Stimulated activated CD8-positive, alpha-beta memory T cell treated with anti-CD3 and anti-CD28 coated beads, Interleukin-4, amount 100 ng/mL, for 48 hours (primary cell): ENCODE measurements around the gene SRGAP3.
"Not testable (repeated sequence)": the region's sequence is repeated elsewhere in the genome, so short reads cannot be mapped to it uniquely, and the experiment has no call there.

ENCODE experiments used
- DNase-seq: peaks from one replicate; pipeline ENCODE4 v3.0.0-alpha.2; 2020

SRGAP3 gene

GRCh38 chr3:9110316-9110715, 139.1 kb downstream of the SRGAP3 start:
- DNase-seq: no peak

DNA sequence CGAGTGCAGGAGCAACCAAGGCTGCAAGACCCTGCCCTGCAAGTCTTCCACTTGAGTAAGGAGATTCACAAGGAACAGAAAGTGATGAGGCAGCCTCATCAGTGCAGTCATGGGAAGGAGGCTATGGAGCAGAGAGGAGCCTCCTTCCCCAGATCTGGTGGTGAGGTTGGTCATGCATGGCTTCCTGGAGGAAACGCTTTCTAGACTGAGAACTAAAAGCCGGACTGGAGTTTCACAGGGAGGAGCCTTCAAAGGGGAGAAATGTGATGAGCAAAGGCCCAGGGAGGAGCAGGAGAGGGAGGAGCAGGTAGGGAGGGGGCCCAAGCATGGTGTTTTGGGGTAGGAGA, 139.9 kb downstream of the SRGAP3 start:
- no peak for DNase-seq

- DNase-seq: no peak
Observed at GRCh38 chr3:9108876-9109567, 140.4 kb downstream of the SRGAP3 start.

DNA sequence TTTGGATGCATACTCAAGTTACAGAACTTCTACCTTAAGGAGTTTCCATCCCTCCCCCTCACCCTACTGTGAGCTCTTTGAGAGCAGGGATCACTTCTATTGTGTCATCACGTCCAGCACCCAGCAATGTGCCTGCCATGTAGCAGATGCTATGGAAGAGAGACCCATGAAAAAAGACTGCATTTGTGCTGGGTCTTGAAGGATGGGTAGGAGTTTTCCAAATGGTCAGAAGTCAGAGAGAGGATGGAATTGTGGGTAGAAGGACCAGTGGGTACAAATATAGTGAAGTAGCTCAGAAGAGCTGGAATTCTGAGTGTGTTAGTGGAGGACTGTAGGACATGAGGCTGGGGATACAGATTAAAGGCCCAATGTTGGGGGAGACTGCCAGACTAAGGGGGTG, 141.7 kb downstream of the SRGAP3 start:
- no peak for DNase-seq

GRCh38 chr3:9105421-9105820, 144.0 kb downstream of the SRGAP3 start:
- DNase-seq: no peak

- no peak for DNase-seq
Observed at GRCh38 chr3:9104121-9104520, 145.3 kb downstream of the SRGAP3 start.

DNA sequence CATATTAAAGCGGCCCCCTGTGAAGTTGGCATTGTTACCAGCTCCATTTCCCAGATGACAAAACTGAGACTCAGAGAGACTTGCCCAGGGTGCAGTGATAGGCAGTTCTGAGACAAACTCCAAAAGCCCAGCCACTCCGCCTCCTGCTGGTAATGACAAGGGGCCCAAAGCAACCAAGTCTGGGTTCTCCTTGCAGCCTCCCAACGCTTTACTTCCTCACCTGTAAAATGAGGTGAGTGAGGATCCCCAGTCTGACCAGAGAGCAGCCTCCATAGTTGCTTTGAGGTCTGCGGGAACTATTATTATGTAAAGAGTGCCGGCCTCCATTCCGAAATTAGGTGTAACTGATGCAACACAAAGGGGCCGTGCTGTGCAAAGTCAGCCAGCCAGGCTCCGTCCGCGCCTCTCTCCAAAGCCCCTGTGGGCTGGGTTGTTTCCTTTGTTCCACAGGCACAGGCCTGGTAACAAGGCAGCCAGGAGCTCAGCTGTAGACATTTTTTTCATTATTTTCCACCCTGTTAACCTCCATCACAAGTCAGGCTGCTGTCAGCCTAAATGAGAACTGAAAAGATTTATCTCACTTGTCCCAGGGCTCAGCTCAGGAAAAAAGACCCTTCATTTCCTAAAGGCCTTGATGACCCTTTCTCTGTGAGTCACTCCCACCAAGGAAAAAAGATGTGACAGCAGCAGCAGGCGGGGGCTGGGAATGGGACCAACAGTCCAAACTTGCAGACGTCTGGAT, 147.0 kb downstream of the SRGAP3 start:
- no peak for DNase-seq

GRCh38 chr3:9101286-9101685, 148.2 kb downstream of the SRGAP3 start:
- DNase-seq: no peak

DNA sequence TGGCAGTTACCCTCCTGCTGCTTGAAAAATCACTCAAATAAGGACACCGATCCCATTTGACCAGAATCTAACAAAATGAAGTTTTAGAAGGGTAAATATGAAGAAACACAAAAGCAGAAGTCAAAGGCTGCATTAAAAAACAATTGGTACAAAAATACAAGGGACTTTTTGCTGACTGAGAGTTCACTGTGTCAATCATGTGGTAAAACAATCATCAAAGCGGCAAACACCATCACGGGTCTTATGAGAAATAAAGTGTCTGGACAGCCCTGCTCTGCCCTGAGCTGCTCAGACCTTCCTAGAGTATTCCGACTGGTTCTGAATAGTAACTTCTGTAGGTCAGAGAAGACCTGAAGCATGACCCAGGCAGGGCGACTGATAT, 148.9 kb downstream of the SRGAP3 start:
- no peak for DNase-seq

DNA sequence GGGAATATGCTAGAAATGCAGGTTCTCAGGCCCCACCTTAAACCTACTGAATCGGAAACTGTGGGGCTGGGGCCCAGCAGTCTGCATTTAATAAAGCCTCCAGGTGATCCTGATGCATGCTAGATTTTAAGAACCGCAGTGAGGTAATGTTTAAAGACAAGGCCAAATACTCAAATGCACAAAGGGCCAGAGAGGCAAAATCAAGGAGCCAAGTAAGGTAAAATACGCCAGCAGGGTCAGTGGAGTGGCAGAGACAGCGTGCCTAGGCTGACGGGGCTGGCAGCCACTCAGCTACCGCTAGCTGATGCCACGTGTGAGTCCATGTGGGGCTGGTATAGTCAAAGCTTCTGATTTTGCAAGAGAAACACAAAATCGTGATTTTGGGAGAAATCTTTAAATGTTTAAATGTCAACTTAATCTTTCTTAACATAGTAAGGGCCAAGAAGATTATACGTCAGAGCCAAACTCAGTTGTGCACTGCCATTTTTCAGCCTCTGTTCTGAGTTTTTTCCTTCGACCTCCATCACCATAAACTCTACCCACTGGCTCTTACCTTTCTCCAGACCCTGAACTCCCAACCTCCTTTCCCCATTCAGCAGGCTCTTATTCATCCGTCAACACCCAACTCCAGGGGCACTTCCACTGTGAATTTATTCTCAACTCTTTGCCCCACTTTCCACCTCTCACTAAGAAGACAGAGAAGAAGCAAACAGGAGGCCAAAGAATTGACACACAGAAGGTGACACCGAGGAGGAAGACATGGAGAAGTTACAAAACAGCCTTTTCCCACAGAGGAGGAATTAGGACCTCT, 149.5 kb downstream of the SRGAP3 start:
- no peak for DNase-seq

GRCh38 chr3:9098716-9099675, 150.4 kb downstream of the SRGAP3 start:
- no peak for DNase-seq

DNA sequence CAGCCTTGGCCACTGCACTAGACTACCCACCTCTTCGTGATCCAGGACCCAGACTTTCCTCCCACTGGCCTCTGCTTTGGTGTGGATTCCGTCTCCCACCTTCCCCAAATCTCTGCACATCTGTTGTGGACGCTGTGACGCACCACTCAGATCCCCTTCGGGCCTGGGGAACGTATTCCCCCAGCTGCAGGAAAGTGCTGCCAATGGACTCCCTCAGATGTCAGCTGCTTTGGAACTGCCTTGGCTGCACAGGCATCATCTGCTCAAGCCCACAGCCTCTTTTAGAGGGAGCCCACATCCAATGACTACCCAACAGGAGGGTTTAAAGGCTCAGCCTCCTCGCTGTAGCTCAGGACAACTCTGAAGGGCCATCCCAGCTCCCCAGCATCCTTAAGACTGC, 152.0 kb downstream of the SRGAP3 start:
- DNase-seq: no peak

GRCh38 chr3:9091486-9092235, 157.8 kb downstream of the SRGAP3 start:
- no peak for DNase-seq

DNA sequence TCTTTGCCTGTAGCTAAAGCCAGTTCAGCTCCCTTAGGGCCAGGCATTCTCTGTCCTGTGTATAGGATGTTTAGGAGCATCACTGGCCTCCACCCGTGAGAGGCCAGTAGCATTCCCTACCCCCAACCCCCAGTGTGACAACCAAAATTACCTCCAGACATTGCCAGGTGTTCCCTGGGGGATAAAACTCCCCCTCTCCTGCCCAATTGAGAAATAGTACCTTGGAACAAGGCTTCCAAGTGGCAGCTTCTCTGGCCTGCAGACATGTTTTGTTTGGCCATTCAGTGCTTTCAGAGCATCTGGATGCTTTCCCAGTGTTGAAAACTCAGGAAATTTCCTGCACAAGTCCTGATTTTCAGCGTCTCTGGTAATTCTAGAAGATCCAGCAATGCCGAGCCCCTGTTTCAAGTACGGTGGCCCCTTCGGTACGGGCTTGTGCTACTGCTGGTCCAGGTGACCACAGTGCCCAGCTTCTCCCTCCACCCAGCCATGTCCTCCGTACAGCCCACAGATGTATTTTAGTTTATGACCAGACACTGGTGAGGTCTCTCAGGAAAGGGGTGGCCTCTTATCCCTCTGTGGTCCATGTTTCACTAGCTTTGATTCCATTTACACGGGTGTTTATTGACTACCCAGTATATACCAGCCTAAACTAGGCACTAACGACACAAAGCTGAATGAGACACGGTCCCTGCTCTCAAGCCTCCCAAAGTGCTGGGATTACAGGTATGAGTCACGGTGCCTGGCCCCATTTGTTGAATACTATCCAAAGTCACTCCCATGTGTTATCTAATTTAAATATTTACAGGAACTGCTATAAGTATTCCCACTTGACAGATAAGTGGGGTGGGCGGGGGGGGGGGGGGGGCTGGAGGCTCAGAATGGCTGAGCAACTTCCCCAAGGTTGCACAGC, 160.7 kb downstream of the SRGAP3 start:
- no peak for DNase-seq

DNA sequence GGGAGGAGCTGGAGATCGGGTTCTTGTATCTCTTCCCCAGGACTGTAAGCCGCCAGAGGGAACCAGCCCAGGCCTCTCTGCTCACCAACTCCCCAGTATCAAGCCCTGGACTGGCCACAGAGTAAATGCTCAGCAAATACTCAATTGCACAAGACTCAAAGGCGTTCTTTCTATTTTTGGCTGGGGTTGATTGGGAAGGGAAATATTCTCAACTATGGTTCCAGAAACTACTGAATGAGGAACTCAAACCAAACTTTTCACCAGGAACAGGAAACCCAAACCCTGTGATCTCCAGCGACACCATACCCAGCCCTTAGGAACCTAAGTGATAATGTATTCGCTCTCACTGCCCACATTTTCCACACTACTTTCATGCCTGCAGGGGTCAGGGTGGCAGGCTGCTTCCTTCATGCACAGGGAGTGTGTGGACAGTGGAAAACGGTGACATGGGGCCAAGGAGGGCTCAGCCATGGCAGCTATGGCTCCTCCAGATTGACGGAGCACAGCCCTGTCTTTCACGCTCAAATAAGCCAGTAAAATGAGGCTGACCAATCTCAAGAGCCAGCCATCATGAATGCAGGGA, 161.5 kb downstream of the SRGAP3 start:
- DNase-seq: no peak

GRCh38 chr3:9085428-9085827, 164.0 kb downstream of the SRGAP3 start:
- DNase-seq: not testable (repeated sequence)

DNA sequence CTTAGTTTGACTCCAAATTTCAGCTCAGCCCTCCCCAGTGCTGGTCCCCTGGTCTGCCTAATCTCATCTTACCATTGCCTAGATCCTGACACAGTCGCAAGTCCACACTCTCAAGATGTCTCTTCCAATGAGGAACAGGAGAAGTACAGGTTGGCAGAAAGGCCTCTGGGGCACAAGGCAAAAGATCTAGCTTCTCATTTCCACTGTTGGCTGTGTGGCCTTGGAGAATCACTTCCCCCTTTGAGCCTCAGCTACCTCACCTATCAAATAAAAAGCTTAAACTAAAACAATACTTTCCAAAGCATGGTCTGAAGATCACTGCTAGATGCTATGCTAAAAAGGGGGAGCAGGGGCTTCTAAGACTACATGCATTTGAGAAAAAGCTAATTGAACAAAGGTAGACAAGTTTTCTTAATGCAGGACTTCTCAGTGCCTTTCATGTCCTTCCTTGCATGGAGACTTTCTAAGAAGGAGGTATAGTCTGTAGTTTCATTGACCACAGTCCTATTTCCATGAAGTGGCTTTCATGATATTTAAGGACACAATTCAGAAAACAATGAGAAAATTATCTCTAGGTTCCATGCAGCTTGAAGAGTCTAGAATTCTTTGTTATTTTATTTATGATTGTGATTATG, 168.1 kb downstream of the SRGAP3 start:
- no peak for DNase-seq

- no peak for DNase-seq
Observed at GRCh38 chr3:9080163-9080562, 169.3 kb downstream of the SRGAP3 start.

DNA sequence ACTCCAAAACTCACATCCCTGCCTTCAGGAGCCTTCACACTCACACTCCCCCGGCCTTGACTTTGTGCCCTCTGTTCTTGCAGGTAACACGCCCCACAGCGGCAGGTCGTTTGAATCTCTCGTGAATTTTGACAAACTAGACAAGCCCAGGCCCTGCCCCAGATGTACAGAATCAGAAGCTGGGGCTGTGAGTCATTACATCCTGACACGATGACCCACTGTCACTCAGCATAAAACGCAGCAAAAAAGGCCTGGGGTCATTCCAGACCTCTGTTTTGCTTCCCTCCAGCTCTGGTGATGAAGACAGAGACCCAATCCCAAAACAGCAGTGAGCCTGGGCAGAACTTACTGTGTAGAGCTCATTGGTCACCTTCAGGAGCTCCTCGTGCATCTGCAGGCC, 169.8 kb downstream of the SRGAP3 start:
- no peak for DNase-seq
